ENCODE measurements around the gene COX7A2L.

The COX7A2L gene

GRCh38 chr2:42363413-42363812 is 2.4 kb upstream of the COX7A2L start:
- no peak overlapping the region for H3K27ac ChIP-seq
- TF ChIP-seq CTCF (IDR thresholded peaks at IDR 0.05) = no peak
- TF ChIP-seq ZFX (IDR thresholded peaks at IDR 0.05; ENCODE audit: borderline replicate concordance) = no peak

DNA sequence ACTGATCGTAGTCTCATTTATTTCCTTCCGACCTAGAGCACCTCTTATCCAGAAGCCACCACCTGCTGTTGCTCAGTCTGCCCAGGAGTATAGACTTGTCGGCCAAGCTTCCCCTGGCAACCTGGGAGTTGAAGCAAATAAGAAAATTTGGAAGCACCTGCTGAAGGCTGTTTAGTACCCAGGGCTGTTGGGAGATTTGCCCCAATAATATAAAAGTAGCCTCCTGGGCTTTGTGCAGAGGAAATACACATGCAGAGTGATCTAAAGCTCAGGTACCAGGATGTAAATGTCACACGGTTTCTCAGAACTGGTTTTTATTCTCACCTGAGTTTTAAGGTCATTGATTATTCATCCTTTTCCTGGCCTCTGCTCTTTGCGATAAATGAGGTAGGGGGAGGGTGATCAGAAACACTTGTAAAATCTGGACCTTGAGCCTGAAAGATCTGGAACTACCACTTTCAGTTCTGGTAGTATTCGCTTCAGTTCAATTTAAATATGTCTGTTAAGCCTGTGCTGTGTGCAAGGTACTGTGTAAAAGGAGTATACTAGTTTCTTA is 789 bp upstream of the COX7A2L start:
- peak overlapping the region; percentile 88 for H3K27ac ChIP-seq
- no peak for TF ChIP-seq CTCF (IDR thresholded peaks at IDR 0.05)

DNA sequence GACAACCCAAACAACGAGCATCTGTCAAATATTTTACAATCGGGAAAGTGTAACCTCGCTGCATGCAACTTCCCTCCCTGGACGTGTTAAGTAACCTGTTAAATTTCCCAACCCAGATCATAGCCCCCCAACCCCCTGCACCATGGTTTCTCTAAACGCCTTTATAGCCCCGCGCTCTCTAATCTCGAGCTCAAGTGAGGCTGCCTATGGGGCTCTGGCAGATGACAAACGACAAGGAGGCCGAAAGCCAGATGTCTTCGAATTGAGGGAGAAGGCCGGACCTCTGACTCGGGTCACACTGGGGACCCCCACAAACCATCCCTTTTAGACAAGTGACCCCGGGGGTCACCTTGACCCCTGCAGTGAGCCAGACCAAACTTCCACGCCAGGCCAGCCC is 526 bp downstream of the COX7A2L start:
- TF ChIP-seq ZFX (IDR thresholded peaks at IDR 0.05; ENCODE audit: borderline replicate concordance) (no peak), CTCF (IDR thresholded peaks at IDR 0.05) (no peak)
- peak overlapping the region; percentile 88 for H3K27ac ChIP-seq

- TF ChIP-seq ZFX (IDR thresholded peaks at IDR 0.05; ENCODE audit: borderline replicate concordance) (no peak), CTCF (IDR thresholded peaks at IDR 0.05) (no peak)
- H3K27ac ChIP-seq = peak overlapping the region; percentile 88; the same call in 1 of the 2 replicates
Measured at GRCh38 chr2:42359965-42360483, 993 bp downstream of the COX7A2L start.

- TF ChIP-seq ZFX (IDR thresholded peaks at IDR 0.05; ENCODE audit: borderline replicate concordance) = no peak
- no peak for TF ChIP-seq CTCF (IDR thresholded peaks at IDR 0.05)
- H3K27ac ChIP-seq = no peak overlapping the region
Measured at GRCh38 chr2:42359304-42359964, 1.6 kb downstream of the COX7A2L start.

GRCh38 chr2:42353792-42354429 is 7.1 kb downstream of the COX7A2L start:
- no peak for TF ChIP-seq CTCF (IDR thresholded peaks at IDR 0.05)
- TF ChIP-seq ZFX (IDR thresholded peaks at IDR 0.05; ENCODE audit: borderline replicate concordance) = no peak
- no peak overlapping the region for H3K27ac ChIP-seq

DNA sequence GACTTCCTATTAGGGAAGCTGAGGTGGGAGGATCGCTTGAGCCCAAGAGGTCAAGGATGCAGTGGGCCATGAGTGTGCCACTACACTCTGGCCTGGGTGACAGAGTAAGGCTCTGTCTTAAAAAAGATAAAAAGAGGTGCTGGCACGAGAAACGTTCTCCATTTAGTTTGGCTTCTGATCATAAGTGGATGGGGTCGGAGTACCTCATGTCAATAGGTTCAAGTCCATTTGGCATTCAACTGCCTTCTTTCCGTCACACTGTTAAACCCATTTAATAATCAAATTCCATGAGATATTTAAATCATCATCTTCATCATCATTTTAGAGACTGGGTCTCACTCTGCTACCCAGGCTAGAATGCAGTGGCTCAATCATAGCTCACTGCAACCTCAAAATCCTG is 9.2 kb downstream of the COX7A2L start:
- TF ChIP-seq ZFX (IDR thresholded peaks at IDR 0.05; ENCODE audit: borderline replicate concordance) (no peak), CTCF (IDR thresholded peaks at IDR 0.05) (no peak)
- no peak overlapping the region for H3K27ac ChIP-seq
